GM21447 (cell line): ENCODE results near the gene PALLD.

ENCODE experiments used
- ATAC-seq: cut with Tn5 transposase; IDR thresholded peaks from one replicate; pipeline ENCODE4 v1.9.1; 2021; ENCODE audit not compliant: unreplicated experiment

Gene PALLD

DNA sequence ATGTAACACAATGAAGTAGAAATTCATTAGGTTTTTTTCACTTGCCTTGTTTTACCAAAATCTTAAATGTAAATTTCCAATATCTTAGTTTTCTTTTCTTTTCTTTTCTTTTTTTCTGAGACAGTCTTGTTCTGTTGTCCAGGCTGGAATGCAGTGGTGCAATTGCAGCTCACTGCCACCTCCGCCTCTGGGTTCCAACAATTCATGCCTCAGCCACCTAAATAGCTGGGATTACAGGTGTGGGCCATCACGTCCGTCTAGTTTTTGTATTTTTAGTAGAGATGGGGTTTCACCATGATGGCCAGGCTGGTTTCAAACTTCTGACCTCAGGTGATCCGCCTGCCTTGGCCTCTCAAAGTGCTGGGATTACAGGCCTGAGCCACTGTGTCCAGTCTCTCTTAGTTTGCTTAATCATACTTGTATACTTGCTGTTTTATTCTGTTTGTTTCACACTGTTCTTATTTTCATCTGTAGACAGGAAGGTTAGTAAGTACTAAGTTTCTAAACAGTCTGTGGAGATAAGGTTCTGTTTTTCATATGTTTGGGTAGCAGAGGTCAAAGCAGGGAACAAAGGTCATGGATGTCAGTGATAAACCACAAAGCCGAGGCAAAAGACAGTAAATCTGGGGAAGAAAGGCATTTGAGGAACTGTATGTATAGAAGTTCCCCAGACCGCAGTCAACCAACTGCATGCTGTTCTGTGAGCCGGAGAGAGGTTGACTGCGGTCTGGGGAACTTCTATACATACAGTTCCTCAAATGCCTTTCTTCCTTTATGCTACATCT is 384.2 kb downstream of the PALLD start:
- peak; percentile 70 for ATAC-seq

DNA sequence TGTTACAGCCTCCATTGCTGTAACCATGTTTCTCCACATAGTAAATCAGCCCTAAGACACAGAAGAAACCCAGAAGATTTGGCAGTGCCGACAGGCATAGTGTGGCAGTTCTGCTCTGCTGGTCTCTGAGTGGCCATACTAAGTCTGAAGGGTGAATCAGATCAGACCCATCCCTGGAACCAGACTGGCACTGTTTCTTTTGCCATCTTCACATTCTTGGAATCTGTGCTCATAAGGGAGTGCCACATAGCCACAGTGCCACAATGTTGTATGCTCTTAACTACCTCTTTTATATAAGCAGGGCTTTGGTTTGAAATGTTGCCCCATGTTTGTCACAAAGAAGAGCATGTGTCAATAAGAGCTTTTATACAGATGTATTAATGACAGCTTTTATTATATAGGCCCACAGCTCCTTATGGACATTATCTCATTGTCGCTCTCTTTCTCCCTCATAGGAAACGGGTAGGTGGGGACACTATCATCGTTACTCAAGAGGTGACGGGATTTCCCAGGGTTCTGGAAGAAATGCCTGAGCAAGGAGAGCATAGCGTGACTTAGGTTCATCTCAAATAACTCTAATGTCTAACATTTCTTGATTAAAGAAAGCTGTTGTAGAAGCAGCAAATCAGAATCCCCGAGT is 385.0 kb downstream of the PALLD start:
- ATAC-seq: no peak

DNA sequence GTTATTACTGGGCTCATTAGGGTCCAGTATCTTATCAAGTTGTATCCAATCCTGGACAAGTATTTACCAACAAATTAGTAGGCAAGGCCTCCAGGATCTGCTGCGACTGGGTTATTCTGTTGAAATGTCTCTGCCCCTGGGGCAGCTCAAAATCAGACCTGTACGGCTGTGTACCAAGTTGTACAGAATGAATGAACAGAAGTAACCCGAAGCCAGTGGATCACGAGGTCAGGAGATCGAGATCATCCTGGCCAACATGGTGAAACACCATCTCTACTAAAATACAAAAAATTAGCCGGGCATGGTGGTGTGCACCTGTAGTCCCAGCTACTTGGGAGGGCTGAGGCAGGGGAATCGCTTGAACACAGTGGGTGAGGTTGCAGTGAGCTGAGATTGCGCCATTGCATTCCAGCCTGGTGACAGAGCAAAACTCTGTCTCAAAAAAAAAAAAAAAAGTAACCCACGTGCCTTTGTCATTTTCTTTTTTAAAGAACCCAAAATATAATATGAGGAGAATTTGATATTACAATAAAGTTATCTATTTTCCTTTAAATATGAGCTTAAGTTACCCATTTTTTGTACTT is 385.9 kb downstream of the PALLD start:
- ATAC-seq: no peak

DNA sequence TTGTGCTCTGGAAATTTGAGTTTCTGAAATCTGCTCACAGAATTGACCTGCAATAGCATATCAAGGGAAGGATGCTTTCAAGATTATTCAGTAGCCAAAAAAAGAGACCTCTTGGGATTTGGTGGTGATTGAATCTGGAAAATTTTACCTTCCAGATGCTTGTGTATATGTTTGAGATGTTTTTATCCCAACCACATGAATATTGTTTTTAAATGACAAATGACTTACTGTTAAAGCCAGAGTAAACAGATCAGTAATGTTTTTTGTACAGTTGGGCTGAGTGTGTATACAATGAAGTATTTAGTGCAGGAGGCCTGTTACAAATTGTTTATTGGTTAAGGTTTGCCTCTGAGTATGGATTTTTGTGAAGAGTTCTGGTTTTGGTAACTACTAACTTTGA is 386.7 kb downstream of the PALLD start:
- ATAC-seq: no peak

DNA sequence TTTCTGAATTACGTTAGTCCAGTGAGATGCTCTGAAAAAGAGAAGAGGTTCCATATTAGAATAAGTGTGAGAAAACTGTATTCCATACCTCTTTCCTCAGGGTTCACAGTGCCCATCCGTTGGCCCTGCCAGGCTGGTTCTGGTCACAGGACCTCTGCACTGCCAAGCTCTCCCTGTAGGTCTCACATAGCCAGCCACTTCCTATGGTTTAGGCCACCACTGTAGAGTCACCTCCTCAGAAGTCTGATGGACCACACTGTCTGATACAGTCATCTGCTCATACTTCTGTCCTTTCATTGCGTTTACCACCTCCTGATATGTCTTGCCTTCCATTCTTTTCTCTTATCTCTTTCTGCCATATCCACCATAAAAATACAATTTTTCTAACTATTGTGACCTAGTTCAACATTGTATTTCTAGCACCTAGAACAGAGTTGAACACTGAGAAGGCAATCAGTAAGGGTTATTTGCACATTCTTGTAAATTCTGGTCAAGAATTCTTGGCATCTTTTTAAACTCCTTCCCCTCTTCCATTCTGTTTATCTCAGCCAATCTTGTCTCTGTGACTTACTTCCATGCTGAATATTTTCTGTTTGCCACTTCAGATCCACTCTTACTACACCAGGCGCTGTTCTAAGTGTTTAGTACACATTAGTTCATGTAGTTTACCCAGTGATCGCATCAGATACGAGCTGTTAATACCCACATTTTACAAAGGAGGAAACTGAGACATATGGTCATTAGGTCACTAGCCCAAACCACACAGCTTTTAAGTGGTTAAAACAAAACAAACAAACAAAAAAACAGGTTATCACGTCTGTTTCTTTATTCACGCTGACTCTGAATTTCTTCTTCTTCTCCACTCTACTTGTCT is 387.6 kb downstream of the PALLD start:
- ATAC-seq: no peak

DNA sequence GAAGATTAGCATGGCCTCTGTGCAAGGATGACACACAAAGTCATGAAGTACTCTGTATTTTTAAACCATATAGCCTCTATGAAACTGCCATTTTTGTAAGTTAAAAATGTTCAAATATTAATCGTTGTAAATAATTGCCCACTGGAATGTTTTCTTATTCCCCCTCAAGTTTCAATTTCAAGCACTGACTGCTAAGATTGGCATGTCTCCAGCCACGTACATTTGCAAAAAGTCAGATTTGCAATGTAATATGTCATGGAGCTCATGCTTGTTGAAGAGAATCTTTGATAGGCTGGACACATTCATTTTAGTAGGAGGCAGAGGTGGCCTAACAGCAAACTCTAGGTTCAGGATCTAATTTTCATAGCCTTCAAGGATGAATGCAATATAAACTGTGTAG is 388.5 kb downstream of the PALLD start:
- no peak for ATAC-seq

DNA sequence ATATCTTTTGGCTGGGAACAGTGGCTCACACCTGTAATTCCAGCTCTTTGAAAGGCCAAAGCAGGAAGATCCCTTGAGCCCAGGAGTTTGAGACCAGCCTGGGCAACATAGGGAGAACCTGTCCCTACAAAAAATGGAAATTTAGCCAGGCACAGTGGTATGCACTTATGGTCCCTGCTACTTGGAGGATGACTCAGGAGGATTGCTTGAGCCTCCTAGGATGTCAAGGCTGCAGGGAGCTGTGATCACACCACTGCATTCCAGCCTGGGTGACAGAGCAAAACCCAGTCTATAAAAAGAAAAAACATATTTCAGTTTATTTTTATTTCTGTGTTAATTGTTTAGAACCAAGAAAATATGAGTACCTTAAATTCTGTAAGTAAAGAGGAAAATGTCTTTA is 389.5 kb downstream of the PALLD start:
- no peak for ATAC-seq

DNA sequence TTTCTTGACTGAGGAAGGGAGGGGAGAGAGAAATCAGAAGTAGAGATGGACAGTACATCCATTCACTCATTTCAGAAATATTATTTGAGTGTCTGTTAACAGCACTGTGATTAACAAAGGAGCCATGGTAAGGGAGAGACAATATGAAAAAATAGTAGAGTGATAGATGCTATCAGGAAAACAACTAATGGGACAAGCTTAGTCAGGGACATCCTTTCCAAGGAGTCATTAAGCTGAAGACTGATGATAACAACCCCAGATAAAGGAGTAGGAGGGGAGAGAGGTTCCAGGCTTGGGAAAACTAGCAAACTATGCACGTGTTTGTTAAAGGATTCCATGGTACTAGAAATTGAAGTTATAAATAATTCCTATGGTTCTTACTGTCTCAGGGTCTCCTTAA is 391.0 kb downstream of the PALLD start:
- ATAC-seq: no peak

DNA sequence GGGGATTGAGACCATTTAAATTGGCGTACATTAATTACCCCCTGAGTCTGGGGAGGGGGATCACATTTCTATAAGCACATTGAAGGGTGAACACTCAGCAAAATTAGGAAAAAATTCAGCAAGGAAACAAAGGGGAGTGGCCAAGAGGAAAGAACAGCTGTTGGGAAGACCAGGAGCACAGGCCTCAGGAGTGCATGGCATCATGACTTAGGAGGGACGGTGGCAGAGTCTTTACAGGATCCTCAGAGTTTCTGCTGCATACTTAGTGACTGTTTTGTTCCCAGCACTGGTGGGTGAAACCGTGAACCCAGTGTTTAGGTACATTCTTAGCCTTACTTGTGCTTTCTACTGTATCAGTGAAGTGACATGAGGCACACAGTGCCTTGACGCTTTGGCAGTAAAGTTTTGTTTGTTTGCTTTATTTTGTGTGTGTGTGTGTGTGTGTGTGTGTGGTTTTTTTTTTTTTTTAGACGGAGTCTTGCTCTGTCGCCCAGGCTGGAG is 391.9 kb downstream of the PALLD start:
- no peak for ATAC-seq

DNA sequence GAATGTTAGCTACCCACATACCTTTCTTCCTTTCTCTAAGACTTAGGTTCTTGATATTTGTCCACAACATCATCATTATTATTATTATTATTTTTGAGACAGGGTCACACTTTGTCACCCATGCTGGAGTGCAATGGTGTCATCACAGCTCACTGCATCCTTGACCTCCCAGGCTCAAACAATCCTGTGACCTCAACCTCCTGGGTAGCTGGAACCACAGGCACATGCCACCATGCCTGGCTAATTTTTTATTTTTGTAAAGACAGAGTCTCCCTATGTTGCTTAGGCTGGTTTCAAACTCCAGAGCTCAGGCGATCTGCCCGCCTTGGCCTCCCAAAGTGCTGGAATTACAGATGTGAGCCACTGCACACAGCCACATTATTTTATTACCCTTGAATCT is 394.2 kb downstream of the PALLD start:
- no peak for ATAC-seq

DNA sequence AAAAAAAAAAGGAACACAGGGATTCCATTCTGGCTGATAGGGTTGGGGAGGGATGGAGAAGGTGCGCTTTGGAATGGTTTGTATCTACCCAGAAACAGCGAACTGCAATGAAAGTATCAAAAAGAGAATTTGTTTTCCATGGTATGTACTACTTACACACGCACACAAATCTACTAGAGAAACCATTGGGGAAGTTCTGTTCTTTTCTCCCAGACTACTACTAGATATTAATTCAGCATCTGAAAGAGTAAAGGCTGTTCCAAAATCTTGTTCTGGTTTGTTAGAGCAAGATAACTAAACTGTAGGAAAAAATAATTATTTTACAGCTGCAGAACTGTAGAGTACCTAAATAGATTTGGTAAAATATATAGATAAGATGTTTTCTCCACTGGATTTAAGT is 394.8 kb downstream of the PALLD start:
- no peak for ATAC-seq

DNA sequence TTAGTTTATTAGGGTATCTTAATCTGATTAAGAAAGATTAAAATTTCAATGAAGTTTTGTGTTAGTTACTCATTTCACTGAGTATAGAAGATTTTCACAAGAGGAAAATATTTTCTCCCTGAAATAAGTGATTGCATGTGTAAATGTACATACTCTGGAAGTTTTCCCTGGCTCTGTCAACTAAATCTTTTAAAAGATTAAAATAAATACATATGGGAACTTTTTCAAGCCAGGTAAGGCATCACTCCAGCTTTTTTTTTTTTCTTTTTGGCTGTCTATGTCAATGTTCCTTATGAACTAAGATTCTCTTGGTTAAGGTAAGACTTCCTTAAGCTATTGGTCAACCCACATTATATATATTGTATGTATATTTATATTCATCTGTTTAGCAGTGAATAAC is 395.6 kb downstream of the PALLD start:
- no peak for ATAC-seq

DNA sequence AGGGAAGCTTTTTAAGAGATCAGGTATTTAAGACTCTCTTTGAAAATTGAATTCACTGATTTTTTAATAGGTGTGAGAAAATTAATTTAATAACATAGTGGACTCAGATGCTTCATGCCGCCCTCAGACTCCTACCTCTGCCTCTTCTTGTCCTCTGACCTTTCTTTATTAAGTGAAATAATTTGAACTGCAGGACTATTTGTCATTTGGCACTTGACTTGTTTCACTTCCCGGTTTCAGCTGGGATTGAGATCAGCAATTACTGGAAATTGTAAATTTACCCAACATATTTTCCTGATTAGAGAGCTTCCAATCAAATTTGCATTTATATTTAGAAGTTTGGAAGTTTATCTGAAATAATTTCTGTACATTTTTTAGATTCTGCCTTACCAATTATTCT is 396.4 kb downstream of the PALLD start:
- no peak for ATAC-seq

DNA sequence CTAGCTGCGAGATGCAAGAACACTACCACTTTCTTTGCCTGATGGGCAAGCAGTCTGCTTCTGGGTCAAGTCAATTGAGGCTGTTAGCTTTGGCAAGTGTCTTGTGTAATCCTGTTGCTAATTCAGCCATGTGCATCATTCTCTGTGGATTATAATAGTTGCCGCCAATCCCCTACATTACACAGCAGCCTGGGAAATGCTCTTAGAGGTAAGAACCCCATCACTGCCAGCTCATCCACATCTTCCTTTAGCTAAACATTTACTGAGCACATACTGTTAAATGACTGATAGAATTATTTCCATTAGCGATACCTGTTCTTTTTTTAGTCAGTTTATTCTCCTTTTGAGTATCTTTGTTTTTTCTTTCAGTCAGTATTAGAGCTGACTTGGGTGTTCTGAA is 397.0 kb downstream of the PALLD start:
- ATAC-seq: no peak

DNA sequence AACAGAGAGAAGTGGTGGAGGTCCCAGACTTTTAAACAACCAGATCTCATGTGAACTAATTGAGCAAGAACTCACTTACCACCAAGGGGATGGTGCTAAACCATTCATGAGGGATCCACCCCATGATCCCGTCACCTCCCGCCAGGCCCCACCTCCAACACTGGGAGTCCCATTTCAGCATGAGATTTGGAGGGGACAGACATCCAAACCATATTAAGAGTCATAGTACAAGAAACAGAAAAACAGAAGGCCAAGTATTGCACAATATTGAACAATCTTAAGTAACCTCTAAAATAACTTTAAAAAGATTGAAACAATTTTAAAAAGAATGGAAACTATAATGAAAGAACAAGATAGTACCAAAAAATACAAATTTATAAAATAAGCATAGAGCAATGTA is 403.2 kb downstream of the PALLD start:
- no peak for ATAC-seq

DNA sequence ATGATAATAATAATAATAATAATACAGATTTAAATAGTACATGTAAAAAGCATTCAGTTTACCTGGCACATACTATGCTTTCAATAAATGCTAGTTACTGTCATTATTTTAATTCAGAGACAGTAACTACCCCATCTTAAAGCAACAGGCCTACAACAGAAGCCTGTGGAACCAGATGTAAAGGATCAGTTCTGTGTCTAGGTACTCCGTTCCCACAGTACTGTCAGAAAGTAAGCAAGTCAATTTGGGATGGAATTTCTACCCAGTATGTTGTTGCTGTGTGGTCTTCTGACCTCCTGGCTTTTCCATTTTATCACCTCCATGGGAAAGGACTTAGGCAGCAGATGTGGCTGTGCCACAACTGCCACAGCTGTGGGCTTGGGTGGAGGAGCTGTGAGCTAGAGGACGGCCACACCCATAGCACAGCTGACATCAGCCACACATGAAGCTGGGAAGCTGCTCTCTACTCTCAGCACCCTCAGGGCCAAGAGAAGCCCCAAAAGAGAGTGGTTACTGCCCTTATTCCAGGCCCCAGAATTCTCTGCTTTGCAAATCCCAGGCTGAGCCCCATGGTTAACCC is 410.4 kb downstream of the PALLD start:
- no peak for ATAC-seq

DNA sequence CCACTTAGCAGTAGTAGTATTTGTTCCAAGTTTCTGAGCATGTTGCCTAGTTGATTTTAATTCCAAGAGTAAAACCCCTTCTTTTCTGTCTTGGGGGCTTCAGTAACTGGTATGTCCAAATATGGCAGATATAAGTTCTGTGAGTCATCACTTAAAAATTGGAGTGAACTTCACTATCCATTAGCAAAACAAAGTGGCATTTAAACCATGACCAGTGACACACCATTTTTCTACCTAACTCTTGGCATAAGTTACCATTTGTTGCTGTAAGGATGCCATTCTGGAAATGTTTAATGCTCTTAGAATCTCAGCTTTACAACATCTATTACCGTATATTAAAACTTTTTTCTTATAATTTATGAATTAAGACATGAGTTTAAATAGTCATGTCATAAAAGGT is 411.2 kb downstream of the PALLD start:
- ATAC-seq: no peak

DNA sequence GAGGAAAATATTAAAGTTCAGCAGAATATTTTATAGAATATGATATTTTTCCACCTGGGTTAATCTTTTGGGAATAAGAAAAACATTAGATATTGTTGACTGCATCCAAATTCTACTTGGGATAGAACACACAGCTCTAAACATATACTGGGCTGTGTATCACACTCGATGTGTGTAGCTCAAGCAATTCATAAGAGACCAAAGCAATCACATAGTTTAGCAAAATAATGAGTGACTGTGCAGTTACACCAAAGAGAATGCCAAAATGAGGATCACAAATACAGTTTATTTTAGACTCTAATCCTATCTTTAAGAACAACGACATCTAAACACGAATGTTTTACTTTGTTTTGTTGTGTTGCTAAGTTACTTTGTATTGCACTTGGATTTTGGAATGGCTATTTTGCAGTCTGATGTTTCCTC is 412.0 kb downstream of the PALLD start:
- no peak for ATAC-seq

DNA sequence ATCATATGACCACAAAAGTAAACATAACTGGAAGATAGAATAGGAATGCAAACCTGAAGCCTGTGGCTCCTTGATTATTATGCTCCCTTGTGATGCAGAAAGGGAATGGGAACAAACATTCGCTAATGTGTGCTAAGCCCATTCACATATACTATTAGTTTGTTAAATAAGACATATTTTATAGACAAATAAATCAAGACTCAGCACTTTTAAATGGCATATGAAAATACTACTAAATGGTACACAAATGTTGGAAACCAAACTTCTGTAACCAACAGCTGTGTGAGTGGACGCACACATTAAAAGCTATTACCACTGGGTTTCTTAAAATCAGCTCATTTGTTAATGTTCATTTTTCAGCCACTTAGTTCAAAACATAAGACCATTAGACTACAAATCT is 417.2 kb downstream of the PALLD start:
- ATAC-seq: no peak

DNA sequence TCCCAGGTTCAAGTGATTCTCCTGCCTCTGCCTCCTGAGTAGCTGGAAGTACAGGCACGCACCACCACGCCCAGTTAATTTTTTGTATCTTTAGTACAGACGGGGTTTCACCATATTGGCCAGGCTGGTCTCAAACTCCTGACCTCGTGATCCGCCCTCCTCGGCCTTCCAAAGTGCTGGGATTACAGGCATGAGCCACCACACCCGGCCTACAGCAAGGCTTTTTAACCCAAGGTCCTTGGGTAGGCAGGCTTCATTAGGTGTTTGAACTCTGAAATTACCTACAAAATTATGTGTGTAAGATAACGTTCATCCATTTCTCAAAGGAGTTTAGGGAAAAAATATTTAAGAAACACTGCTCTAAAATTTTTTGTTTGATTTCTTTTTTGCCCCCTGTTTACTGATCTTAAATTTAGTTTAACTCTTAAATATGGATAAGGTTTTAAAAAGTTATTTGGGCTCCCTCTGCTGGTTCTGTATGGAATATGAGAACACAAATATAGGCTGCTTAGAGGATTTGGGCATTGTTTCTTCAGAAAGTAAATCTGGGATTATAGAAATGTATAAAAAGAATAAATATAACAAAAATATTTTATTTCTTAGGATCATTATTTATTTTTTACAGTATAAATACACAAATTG is 420.4 kb downstream of the PALLD start:
- no peak for ATAC-seq
